ENCODE measurements around the gene GRIA2. TPM values are rescaled to one million over a fixed set of nuclear protein-coding genes. Genes with fewer than 3 reads are reported as not detected.

Gene GRIA2
- total RNA-seq, 1 donor from 2014 or later: 3.1 TPM

GRCh38 chr4:157290622-157291021 lies 70.1 kb downstream of the GRIA2 start:
- Histone ChIP-seq H3K27me3 (ENCODE audit: control insufficient read depth in 3 of 3, insufficient read depth in 3 of 3, low read length in 3 of 3) (no peaks in the 10 kb centered on the region), H3K4me1 (ENCODE audit: control insufficient read depth in 3 of 3, insufficient read depth in 3 of 3, low read length in 3 of 3) (no peaks in the 10 kb centered on the region), H3K9ac (ENCODE audit: low read depth in 1 of 3, low read length in 3 of 3) (no peak overlapping the region), H3K9me3 (ENCODE audit: control insufficient read depth in 3 of 3, low read length in 3 of 3) (no peaks in the 10 kb centered on the region), H3K27ac (ENCODE audit: low read depth, low read length) (no peak overlapping the region), H3K36me3 (ENCODE audit: control insufficient read depth in 3 of 3, insufficient read depth in 3 of 3, low read length in 3 of 3) (no peaks in the 10 kb centered on the region), H3K4me3 (ENCODE audit: low read length in 3 of 3) (no peak overlapping the region)

GRCh38 chr4:157291071-157291470 lies 70.5 kb downstream of the GRIA2 start:
- H3K27ac ChIP-seq (ENCODE audit: low read depth, low read length): no peak overlapping the region
- no peak overlapping the region for H3K9ac ChIP-seq (ENCODE audit: low read depth in 1 of 3, low read length in 3 of 3)

GRCh38 chr4:157293673-157294072 lies 73.1 kb downstream of the GRIA2 start:
- Histone ChIP-seq H3K4me3 (ENCODE audit: low read length in 3 of 3) (no peak overlapping the region), H3K4me1 (ENCODE audit: control insufficient read depth in 3 of 3, insufficient read depth in 3 of 3, low read length in 3 of 3) (no peaks in the 10 kb centered on the region), H3K9me3 (ENCODE audit: control insufficient read depth in 3 of 3, low read length in 3 of 3) (no peaks in the 10 kb centered on the region), H3K27ac (ENCODE audit: low read depth, low read length) (no peak overlapping the region), H3K9ac (ENCODE audit: low read depth in 1 of 3, low read length in 3 of 3) (no peak overlapping the region), H3K27me3 (ENCODE audit: control insufficient read depth in 3 of 3, insufficient read depth in 3 of 3, low read length in 3 of 3) (no peaks in the 10 kb centered on the region), H3K36me3 (ENCODE audit: control insufficient read depth in 3 of 3, insufficient read depth in 3 of 3, low read length in 3 of 3) (no peaks in the 10 kb centered on the region)

More at GRCh38 chr4:157291071-157291470, 70.5 kb downstream of the GRIA2 start:
- Histone ChIP-seq H3K36me3 (ENCODE audit: control insufficient read depth in 3 of 3, insufficient read depth in 3 of 3, low read length in 3 of 3) (no peaks in the 10 kb centered on the region), H3K9me3 (ENCODE audit: control insufficient read depth in 3 of 3, low read length in 3 of 3) (no peaks in the 10 kb centered on the region), H3K4me3 (ENCODE audit: low read length in 3 of 3) (no peak overlapping the region), H3K4me1 (ENCODE audit: control insufficient read depth in 3 of 3, insufficient read depth in 3 of 3, low read length in 3 of 3) (no peaks in the 10 kb centered on the region), H3K27me3 (ENCODE audit: control insufficient read depth in 3 of 3, insufficient read depth in 3 of 3, low read length in 3 of 3) (no peaks in the 10 kb centered on the region)

- Histone ChIP-seq H3K4me1 (ENCODE audit: control insufficient read depth in 3 of 3, insufficient read depth in 3 of 3, low read length in 3 of 3) (no peaks in the 10 kb centered on the region), H3K36me3 (ENCODE audit: control insufficient read depth in 3 of 3, insufficient read depth in 3 of 3, low read length in 3 of 3) (no peaks in the 10 kb centered on the region), H3K9ac (ENCODE audit: low read depth in 1 of 3, low read length in 3 of 3) (no peak overlapping the region), H3K4me3 (ENCODE audit: low read length in 3 of 3) (no peak overlapping the region), H3K9me3 (ENCODE audit: control insufficient read depth in 3 of 3, low read length in 3 of 3) (no peaks in the 10 kb centered on the region), H3K27ac (ENCODE audit: low read depth, low read length) (no peak overlapping the region), H3K27me3 (ENCODE audit: control insufficient read depth in 3 of 3, insufficient read depth in 3 of 3, low read length in 3 of 3) (no peaks in the 10 kb centered on the region)
These were observed 74.0 kb downstream of the GRIA2 start for GRCh38 chr4:157294575-157294974.

GRCh38 chr4:157300701-157301100 lies 80.2 kb downstream of the GRIA2 start:
- Histone ChIP-seq H3K27ac (ENCODE audit: low read depth, low read length) (no peak overlapping the region), H3K27me3 (ENCODE audit: control insufficient read depth in 3 of 3, insufficient read depth in 3 of 3, low read length in 3 of 3) (no peaks in the 10 kb centered on the region), H3K4me1 (ENCODE audit: control insufficient read depth in 3 of 3, insufficient read depth in 3 of 3, low read length in 3 of 3) (no peaks in the 10 kb centered on the region), H3K4me3 (ENCODE audit: low read length in 3 of 3) (no peak overlapping the region), H3K36me3 (ENCODE audit: control insufficient read depth in 3 of 3, insufficient read depth in 3 of 3, low read length in 3 of 3) (no peaks in the 10 kb centered on the region), H3K9me3 (ENCODE audit: control insufficient read depth in 3 of 3, low read length in 3 of 3) (no peaks in the 10 kb centered on the region), H3K9ac (ENCODE audit: low read depth in 1 of 3, low read length in 3 of 3) (no peak overlapping the region)

- H3K4me3 ChIP-seq (ENCODE audit: low read length in 3 of 3): no peak overlapping the region
- H3K9me3 ChIP-seq (ENCODE audit: control insufficient read depth in 3 of 3, low read length in 3 of 3): no peaks in the 10 kb centered on the region
- no peak overlapping the region for H3K27ac ChIP-seq (ENCODE audit: low read depth, low read length)
- no peaks in the 10 kb centered on the region for H3K27me3 ChIP-seq (ENCODE audit: control insufficient read depth in 3 of 3, insufficient read depth in 3 of 3, low read length in 3 of 3)
- H3K4me1 ChIP-seq (ENCODE audit: control insufficient read depth in 3 of 3, insufficient read depth in 3 of 3, low read length in 3 of 3): no peaks in the 10 kb centered on the region
- H3K9ac ChIP-seq (ENCODE audit: low read depth in 1 of 3, low read length in 3 of 3): no peak overlapping the region
- no peaks in the 10 kb centered on the region for H3K36me3 ChIP-seq (ENCODE audit: control insufficient read depth in 3 of 3, insufficient read depth in 3 of 3, low read length in 3 of 3)
These were observed 83.0 kb downstream of the GRIA2 start for GRCh38 chr4:157303471-157303960.

GRCh38 chr4:157304769-157305168 lies 84.2 kb downstream of the GRIA2 start:
- Histone ChIP-seq H3K4me1 (ENCODE audit: control insufficient read depth in 3 of 3, insufficient read depth in 3 of 3, low read length in 3 of 3) (no peaks in the 10 kb centered on the region), H3K27ac (ENCODE audit: low read depth, low read length) (no peak overlapping the region), H3K9me3 (ENCODE audit: control insufficient read depth in 3 of 3, low read length in 3 of 3) (no peaks in the 10 kb centered on the region), H3K36me3 (ENCODE audit: control insufficient read depth in 3 of 3, insufficient read depth in 3 of 3, low read length in 3 of 3) (no peaks in the 10 kb centered on the region), H3K27me3 (ENCODE audit: control insufficient read depth in 3 of 3, insufficient read depth in 3 of 3, low read length in 3 of 3) (no peaks in the 10 kb centered on the region), H3K4me3 (ENCODE audit: low read length in 3 of 3) (no peak overlapping the region), H3K9ac (ENCODE audit: low read depth in 1 of 3, low read length in 3 of 3) (no peak overlapping the region)

GRCh38 chr4:157312702-157313101 lies 92.2 kb downstream of the GRIA2 start:
- Histone ChIP-seq H3K27me3 (ENCODE audit: control insufficient read depth in 3 of 3, insufficient read depth in 3 of 3, low read length in 3 of 3) (no peaks in the 10 kb centered on the region), H3K27ac (ENCODE audit: low read depth, low read length) (no peak overlapping the region), H3K9me3 (ENCODE audit: control insufficient read depth in 3 of 3, low read length in 3 of 3) (no peaks in the 10 kb centered on the region), H3K9ac (ENCODE audit: low read depth in 1 of 3, low read length in 3 of 3) (no peak overlapping the region), H3K4me1 (ENCODE audit: control insufficient read depth in 3 of 3, insufficient read depth in 3 of 3, low read length in 3 of 3) (no peaks in the 10 kb centered on the region), H3K4me3 (ENCODE audit: low read length in 3 of 3) (no peak overlapping the region), H3K36me3 (ENCODE audit: control insufficient read depth in 3 of 3, insufficient read depth in 3 of 3, low read length in 3 of 3) (no peaks in the 10 kb centered on the region)

GRCh38 chr4:157314906-157315305 lies 94.4 kb downstream of the GRIA2 start:
- no peaks in the 10 kb centered on the region for H3K9me3 ChIP-seq (ENCODE audit: control insufficient read depth in 3 of 3, low read length in 3 of 3)
- no peaks in the 10 kb centered on the region for H3K36me3 ChIP-seq (ENCODE audit: control insufficient read depth in 3 of 3, insufficient read depth in 3 of 3, low read length in 3 of 3)
- H3K4me1 ChIP-seq (ENCODE audit: control insufficient read depth in 3 of 3, insufficient read depth in 3 of 3, low read length in 3 of 3): no peaks in the 10 kb centered on the region
- no peak overlapping the region for H3K9ac ChIP-seq (ENCODE audit: low read depth in 1 of 3, low read length in 3 of 3)
- H3K27me3 ChIP-seq (ENCODE audit: control insufficient read depth in 3 of 3, insufficient read depth in 3 of 3, low read length in 3 of 3): no peaks in the 10 kb centered on the region
- H3K27ac ChIP-seq (ENCODE audit: low read depth, low read length): no peak overlapping the region
- H3K4me3 ChIP-seq (ENCODE audit: low read length in 3 of 3): no peak overlapping the region

GRCh38 chr4:157315968-157316367 lies 95.4 kb downstream of the GRIA2 start:
- H3K27me3 ChIP-seq (ENCODE audit: control insufficient read depth in 3 of 3, insufficient read depth in 3 of 3, low read length in 3 of 3): no peaks in the 10 kb centered on the region
- no peaks in the 10 kb centered on the region for H3K4me1 ChIP-seq (ENCODE audit: control insufficient read depth in 3 of 3, insufficient read depth in 3 of 3, low read length in 3 of 3)
- no peak overlapping the region for H3K9ac ChIP-seq (ENCODE audit: low read depth in 1 of 3, low read length in 3 of 3)
- H3K9me3 ChIP-seq (ENCODE audit: control insufficient read depth in 3 of 3, low read length in 3 of 3): no peaks in the 10 kb centered on the region
- no peaks in the 10 kb centered on the region for H3K36me3 ChIP-seq (ENCODE audit: control insufficient read depth in 3 of 3, insufficient read depth in 3 of 3, low read length in 3 of 3)
- no peak overlapping the region for H3K27ac ChIP-seq (ENCODE audit: low read depth, low read length)
- no peak overlapping the region for H3K4me3 ChIP-seq (ENCODE audit: low read length in 3 of 3)

GRCh38 chr4:157320092-157320491 lies 99.6 kb downstream of the GRIA2 start:
- no peaks in the 10 kb centered on the region for H3K4me1 ChIP-seq (ENCODE audit: control insufficient read depth in 3 of 3, insufficient read depth in 3 of 3, low read length in 3 of 3)
- no peak overlapping the region for H3K4me3 ChIP-seq (ENCODE audit: low read length in 3 of 3)
- no peak overlapping the region for H3K27ac ChIP-seq (ENCODE audit: low read depth, low read length)
- H3K9ac ChIP-seq (ENCODE audit: low read depth in 1 of 3, low read length in 3 of 3): no peak overlapping the region
- no peaks in the 10 kb centered on the region for H3K27me3 ChIP-seq (ENCODE audit: control insufficient read depth in 3 of 3, insufficient read depth in 3 of 3, low read length in 3 of 3)
- no peaks in the 10 kb centered on the region for H3K36me3 ChIP-seq (ENCODE audit: control insufficient read depth in 3 of 3, insufficient read depth in 3 of 3, low read length in 3 of 3)
- H3K9me3 ChIP-seq (ENCODE audit: control insufficient read depth in 3 of 3, low read length in 3 of 3): no peaks in the 10 kb centered on the region

Measured in skeletal muscle tissue (tissue), 4 donors.